Endodermal cell (in vitro differentiated cells): ENCODE measurements around the gene LRRC75B. TPM values are rescaled to one million over a fixed set of nuclear protein-coding genes. Genes with fewer than 3 reads are reported as not detected.

Source experiments
- DNase-seq: peaks from one replicate; pipeline ENCODE4 v3.0.0-alpha.2; 2017
- H3K27ac ChIP-seq: 2 replicates; pipeline ENCODE4 v1.5.1; 2013; ENCODE audit warnings: mild to moderate bottlenecking, low read depth, low read length, moderate library complexity
- H3K27me3 ChIP-seq: 2 replicates; pipeline ENCODE4 v1.6.1; 2013; ENCODE audit warnings: mild to moderate bottlenecking, low read length, moderate library complexity; ENCODE audit not compliant: insufficient read depth, control insufficient read depth, poor library complexity, severe bottlenecking
- H3K36me3 ChIP-seq: 2 replicates; pipeline ENCODE4 v1.7.0; 2013; ENCODE audit warnings: mild to moderate bottlenecking, low read length, moderate library complexity; ENCODE audit not compliant: control insufficient read depth, insufficient read depth
- H3K4me1 ChIP-seq: one replicate; pipeline ENCODE4 v1.7.0; 2013; ENCODE audit warnings: low read length; ENCODE audit not compliant: control insufficient read depth, insufficient read depth
- H3K4me3 ChIP-seq: 2 replicates; pipeline ENCODE4 v1.5.1; 2013; ENCODE audit warnings: mild to moderate bottlenecking, low read length, moderate library complexity
- H3K9ac ChIP-seq: 2 replicates; pipeline ENCODE4 v1.6.1; 2013; ENCODE audit warnings: mild to moderate bottlenecking, low read length, moderate library complexity; ENCODE audit not compliant: poor library complexity, severe bottlenecking; ENCODE audit errors: extremely low read depth
- H3K9me3 ChIP-seq: 2 replicates; pipeline ENCODE4 v1.6.1; 2013; ENCODE audit warnings: mild to moderate bottlenecking, low read length, moderate library complexity; ENCODE audit not compliant: control insufficient read depth
- H3K27ac Mint-ChIP-seq: 2 replicates; pipeline ENCODE4 v1.8.0; 2020; ENCODE audit warnings: mixed read lengths
- H3K27me3 Mint-ChIP-seq: 2 replicates; pipeline ENCODE4 v1.8.0; 2021; ENCODE audit warnings: mild to moderate bottlenecking, mixed read lengths; ENCODE audit not compliant: insufficient read depth
- H3K36me3 Mint-ChIP-seq: 2 replicates; pipeline ENCODE4 v1.8.0; 2020; ENCODE audit warnings: low read depth, mixed read lengths
- H3K4me1 Mint-ChIP-seq: 2 replicates; pipeline ENCODE4 v1.8.0; 2020; ENCODE audit warnings: mixed read lengths
- H3K4me3 Mint-ChIP-seq: 2 replicates; pipeline ENCODE4 v1.8.0; 2020; ENCODE audit warnings: mild to moderate bottlenecking, moderate library complexity, mixed read lengths
- H3K9me3 Mint-ChIP-seq: 2 replicates; pipeline ENCODE4 v1.8.0; 2020; ENCODE audit warnings: mild to moderate bottlenecking, mixed read lengths
- CTCF ChIP-seq: fragments of 200-600 bp; sonication (generic); conservative IDR thresholded peaks from 2 replicates; pipeline ENCODE4 v1.5.0; 2021; ENCODE audit warnings: antibody characterized with exemption, mild to moderate bottlenecking
- WGBS, 2 experiments: methylation state at CpG; one replicate each; pipeline versions ENCODE4 v1.1.5 to v1.1.7; 2013; ENCODE audit warnings: missing lambda C conversion rate in 2 of 2, mixed read lengths in 1 of 2; ENCODE audit not compliant: insufficient coverage in 1 of 2, insufficient read length in 1 of 2; 5-methylcytosine and 5-hydroxymethylcytosine counted together
- total RNA-seq, 2 donors: library from RNA; stranded (reverse); fragmentation: NEBNext Ultra II Directional in 1 of 2; extraction: Animal tissue kit (Norgen Biotek cat#: 25700) in 1 of 2; gene quantifications; 2 replicates in 1 of 2; 3 replicates in 1 of 2; pipeline ENCODE4 v1.2.1, GENCODE V29; 2021

Gene LRRC75B
- total RNA-seq, 2 donors from 2014 or later = 27.4 to 31.2 TPM

DNA sequence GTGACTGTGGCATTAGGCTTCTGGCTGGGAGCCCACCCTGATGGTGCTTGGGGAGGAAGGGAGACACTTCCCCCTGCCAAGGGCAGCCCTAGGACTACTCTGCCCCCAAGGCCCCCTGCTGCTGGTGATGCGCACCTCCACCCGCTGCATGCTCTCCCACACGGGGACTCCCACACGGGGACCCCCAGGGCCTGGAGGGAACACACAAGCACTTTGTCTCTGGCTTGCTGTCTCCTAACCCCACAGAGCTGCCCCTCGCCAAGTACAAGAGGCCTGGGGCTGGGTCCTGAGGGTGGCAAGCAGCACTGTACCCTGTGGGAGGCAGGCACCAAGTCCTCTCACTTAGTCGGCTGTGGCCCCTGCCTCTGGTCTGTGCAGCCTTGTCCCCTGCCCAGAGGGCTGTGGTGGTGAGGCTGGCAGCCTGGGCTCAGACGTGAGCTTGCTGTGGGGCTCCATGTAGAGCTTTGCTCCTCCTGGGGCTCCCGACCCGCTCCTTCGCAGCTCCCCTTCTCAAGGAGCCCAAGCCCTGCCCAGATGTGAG lies 7.9 kb downstream of the LRRC75B start:
- Mint-ChIP-seq H3K4me3 (no peak overlapping the region), H3K4me1 (no peaks in the 10 kb centered on the region), H3K36me3 (no peaks in the 10 kb centered on the region), H3K9me3 (no peaks in the 10 kb centered on the region), H3K27ac (no peak overlapping the region), H3K27me3 (no peaks in the 10 kb centered on the region)
- Histone ChIP-seq H3K27ac (no peak overlapping the region), H3K36me3 (no peaks in the 10 kb centered on the region), H3K9ac (no peak overlapping the region), H3K27me3 (no peaks in the 10 kb centered on the region), H3K9me3 (no peaks in the 10 kb centered on the region), H3K4me1 (no peaks in the 10 kb centered on the region), H3K4me3 (no peak overlapping the region)
- peak; percentile 46 for DNase-seq
- 91 to 95% methylated on average over 7 to 10 of the region's 10 CpGs for WGBS, 2 experiments
- no peak for TF ChIP-seq CTCF

- H3K4me3 ChIP-seq = no peak overlapping the region
- Mint-ChIP-seq H3K36me3 (no peaks in the 10 kb centered on the region), H3K27ac (peak overlapping the region; percentile 21), H3K27me3 (no peaks in the 10 kb centered on the region), H3K9me3 (no peaks in the 10 kb centered on the region), H3K4me3 (no peak overlapping the region), H3K4me1 (no peaks in the 10 kb centered on the region)
- no peaks in the 10 kb centered on the region for H3K9me3 ChIP-seq
- no peaks in the 10 kb centered on the region for H3K36me3 ChIP-seq
- DNase-seq = peak; percentile 54
- TF ChIP-seq CTCF = no peak
- no peak overlapping the region for H3K27ac ChIP-seq
- H3K4me1 ChIP-seq = no peaks in the 10 kb centered on the region
- 89 to 96% methylated on average over 4 to 5 of the region's 5 CpGs for WGBS, 2 experiments
- H3K27me3 ChIP-seq = no peaks in the 10 kb centered on the region
- H3K9ac ChIP-seq = no peak overlapping the region
Measured at GRCh38 chr22:24584166-24584790, 8.6 kb downstream of the LRRC75B start.

- peak; percentile 55 for DNase-seq
- Histone ChIP-seq H3K36me3 (no peaks in the 10 kb centered on the region), H3K4me1 (no peaks in the 10 kb centered on the region), H3K9ac (no peak overlapping the region), H3K27ac (no peak overlapping the region), H3K9me3 (no peaks in the 10 kb centered on the region), H3K4me3 (no peak overlapping the region), H3K27me3 (no peaks in the 10 kb centered on the region)
- WGBS, 2 experiments = 83 to 95% methylated on average over 13 to 19 of the region's 19 CpGs
- H3K4me1 Mint-ChIP-seq = peaks cover 5% of the 10 kb centered on the region
- H3K4me3 Mint-ChIP-seq = no peak overlapping the region
- no peaks in the 10 kb centered on the region for H3K36me3 Mint-ChIP-seq
- no peak for TF ChIP-seq CTCF
- H3K27me3 Mint-ChIP-seq = no peaks in the 10 kb centered on the region
- H3K9me3 Mint-ChIP-seq = no peaks in the 10 kb centered on the region
- H3K27ac Mint-ChIP-seq = peak overlapping the region; percentile 21
Measured at GRCh38 chr22:24583221-24584165, 9.4 kb downstream of the LRRC75B start.
